SU-DHL-6 (cell line): Measurements from ENCODE around the gene DMRTB1.

ENCODE experiments used
- EZH2phosphoT487 ChIP-seq: fragments of 200-600 bp; sonication (generic), shearing (Covaris generic); conservative IDR thresholded peaks from 2 replicates; pipeline ENCODE4 v1.6.1; 2018; ENCODE audit warnings: mild to moderate bottlenecking, antibody characterized with exemption, low read length, moderate library complexity, mixed read lengths
- TF ChIP-seq, protein P1 (sequence below): fragments of 200-600 bp; sonication (generic); IDR thresholded peaks from one replicate; pipeline ENCODE4 v1.5.1; 2017; ENCODE audit warnings: antibody characterized with exemption, mild to moderate bottlenecking, low read length, moderate library complexity; ENCODE audit not compliant: insufficient read depth, poor library complexity, severe bottlenecking

- TF ChIP-seq, protein P1, sequence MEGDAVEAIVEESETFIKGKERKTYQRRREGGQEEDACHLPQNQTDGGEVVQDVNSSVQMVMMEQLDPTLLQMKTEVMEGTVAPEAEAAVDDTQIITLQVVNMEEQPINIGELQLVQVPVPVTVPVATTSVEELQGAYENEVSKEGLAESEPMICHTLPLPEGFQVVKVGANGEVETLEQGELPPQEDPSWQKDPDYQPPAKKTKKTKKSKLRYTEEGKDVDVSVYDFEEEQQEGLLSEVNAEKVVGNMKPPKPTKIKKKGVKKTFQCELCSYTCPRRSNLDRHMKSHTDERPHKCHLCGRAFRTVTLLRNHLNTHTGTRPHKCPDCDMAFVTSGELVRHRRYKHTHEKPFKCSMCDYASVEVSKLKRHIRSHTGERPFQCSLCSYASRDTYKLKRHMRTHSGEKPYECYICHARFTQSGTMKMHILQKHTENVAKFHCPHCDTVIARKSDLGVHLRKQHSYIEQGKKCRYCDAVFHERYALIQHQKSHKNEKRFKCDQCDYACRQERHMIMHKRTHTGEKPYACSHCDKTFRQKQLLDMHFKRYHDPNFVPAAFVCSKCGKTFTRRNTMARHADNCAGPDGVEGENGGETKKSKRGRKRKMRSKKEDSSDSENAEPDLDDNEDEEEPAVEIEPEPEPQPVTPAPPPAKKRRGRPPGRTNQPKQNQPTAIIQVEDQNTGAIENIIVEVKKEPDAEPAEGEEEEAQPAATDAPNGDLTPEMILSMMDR = no peak
- no peak for TF ChIP-seq EZH2phosphoT487
These were observed 38.0 kb upstream of the DMRTB1 start for GRCh38 chr1:53421208-53421607.
